Lower leg skin (tissue), 4 donors: ENCODE measurements around the gene CSNK1A1. TPM values are rescaled to one million over a fixed set of nuclear protein-coding genes. Genes with fewer than 3 reads are reported as not detected.

Experiments used
- DNase-seq, 2 donors: peaks; one replicate each; pipeline ENCODE4 v3.0.0-alpha.2; 2019; ENCODE audit warnings: low spot score in 2 of 2
- H3K4me3 ChIP-seq: fragments of 200-600 bp; sonication (generic); 2 replicates; pipeline ENCODE4 v1.5.1; 2017; ENCODE audit warnings: mild to moderate bottlenecking, low read depth; ENCODE audit not compliant: poor library complexity, severe bottlenecking
- POLR2A ChIP-seq, 2 donors: fragments of 450-650 bp; IDR thresholded peaks; one replicate each; pipeline ENCODE4 v1.6.1; 2016 to 2017; ENCODE audit warnings: antibody characterized with exemption in 2 of 2, mild to moderate bottlenecking in 1 of 2, moderate library complexity in 1 of 2
- WGBS, 2 donors: methylation state at CpG; one replicate each; pipeline ENCODE4 v1.1.5; 2018; 5-methylcytosine and 5-hydroxymethylcytosine counted together
- intact Hi-C: fragments of 100-400 bp; cut with DNase I; formaldehyde crosslinking; loops from one replicate; pipeline ENCODE4 v1.15.0; 2023; ENCODE audit warnings: low total_unique reads
- total RNA-seq, 4 donors: library from RNA; depleted of rRNA; stranded (reverse); fragments of >200 nt; gene quantifications; one replicate each; pipeline ENCODE4 v1.1.0, GENCODE V29; 2016
- TF ChIP-seq, protein P1 (sequence below), 3 donors: fragments of 450-650 bp; IDR thresholded peaks; one replicate each; pipeline ENCODE4 v1.5.1; 2016; ENCODE audit warnings: antibody characterized with exemption in 3 of 3, mild to moderate bottlenecking in 3 of 3, moderate library complexity in 2 of 3

Gene CSNK1A1
- total RNA-seq, 4 donors from 2014 or later, result 270 to 297 (median 282) TPM

DNA sequence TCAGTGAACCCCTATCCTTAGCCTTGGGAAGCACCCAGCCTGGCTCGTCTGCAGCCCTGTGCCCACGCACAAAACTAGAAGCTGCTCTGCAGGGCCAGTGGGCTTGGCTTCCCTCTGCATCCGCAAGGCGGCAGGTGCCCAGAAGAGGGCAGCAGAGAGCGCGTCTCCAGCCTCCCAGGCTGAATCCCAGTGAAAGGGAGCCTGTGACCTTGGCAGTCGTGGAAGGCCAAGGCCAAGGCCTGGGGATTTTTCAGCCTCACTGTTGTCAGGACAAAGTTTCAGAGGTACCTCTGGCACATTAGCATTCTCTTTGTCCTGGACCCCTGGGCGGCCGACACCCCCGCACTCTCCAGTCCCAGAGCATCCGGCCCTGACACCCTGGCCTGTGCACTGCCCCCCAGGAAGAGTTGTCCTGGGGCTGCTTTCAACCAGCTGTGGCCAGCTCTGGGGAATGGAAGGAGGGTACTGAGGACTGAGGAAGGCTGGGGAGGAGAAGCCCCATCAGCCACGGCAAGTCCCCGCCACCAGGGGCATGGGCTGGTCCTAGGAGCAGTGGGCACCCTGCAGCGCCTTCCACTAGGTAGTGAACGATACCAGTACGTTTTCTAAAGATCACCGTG, 108.6 kb downstream of the CSNK1A1 start:
- TF ChIP-seq, protein P1, sequence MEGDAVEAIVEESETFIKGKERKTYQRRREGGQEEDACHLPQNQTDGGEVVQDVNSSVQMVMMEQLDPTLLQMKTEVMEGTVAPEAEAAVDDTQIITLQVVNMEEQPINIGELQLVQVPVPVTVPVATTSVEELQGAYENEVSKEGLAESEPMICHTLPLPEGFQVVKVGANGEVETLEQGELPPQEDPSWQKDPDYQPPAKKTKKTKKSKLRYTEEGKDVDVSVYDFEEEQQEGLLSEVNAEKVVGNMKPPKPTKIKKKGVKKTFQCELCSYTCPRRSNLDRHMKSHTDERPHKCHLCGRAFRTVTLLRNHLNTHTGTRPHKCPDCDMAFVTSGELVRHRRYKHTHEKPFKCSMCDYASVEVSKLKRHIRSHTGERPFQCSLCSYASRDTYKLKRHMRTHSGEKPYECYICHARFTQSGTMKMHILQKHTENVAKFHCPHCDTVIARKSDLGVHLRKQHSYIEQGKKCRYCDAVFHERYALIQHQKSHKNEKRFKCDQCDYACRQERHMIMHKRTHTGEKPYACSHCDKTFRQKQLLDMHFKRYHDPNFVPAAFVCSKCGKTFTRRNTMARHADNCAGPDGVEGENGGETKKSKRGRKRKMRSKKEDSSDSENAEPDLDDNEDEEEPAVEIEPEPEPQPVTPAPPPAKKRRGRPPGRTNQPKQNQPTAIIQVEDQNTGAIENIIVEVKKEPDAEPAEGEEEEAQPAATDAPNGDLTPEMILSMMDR (IDR thresholded peaks at IDR 0.05), result peak in 1 of 3 donors; percentile 91
- no peak for TF ChIP-seq POLR2A (IDR thresholded peaks at IDR 0.05)
- intact Hi-C loops, result loop anchor here (5.0 kb wide), 1 partner anchor 110 kb away; the partner anchor contains the start of gene CSNK1A1
- DNase-seq, result peak; percentile 75 to 96
- 39 to 52% methylated on average over 13 to 17 of the region's 17 CpGs for WGBS, 2 donors
- H3K4me3 ChIP-seq, result no peak overlapping the region

Other genes with a start within 250 kb of the CSNK1A1 start
- 10 to 100 TPM in 2 of 4 donors, 1 to 10 TPM in 2; 6.6 to 12.4 (median 10.2) TPM for gene GRPEL2, start 205.9 kb downstream of the CSNK1A1 start, total RNA-seq
- gene PCYOX1L, start 193.4 kb downstream of the CSNK1A1 start, total RNA-seq, result 1 to 10 TPM; 2.7 to 5.6 (median 3.9) TPM
- not detected for gene IL17B, start 172.1 kb downstream of the CSNK1A1 start, total RNA-seq
- gene ARHGEF37, start 30.1 kb upstream of the CSNK1A1 start, total RNA-seq, result 10 to 100 TPM; 36.4 to 76.5 (median 59.0) TPM
- gene PPARGC1B, start 178.9 kb upstream of the CSNK1A1 start, total RNA-seq, result 10 to 100 TPM in 1 of 4 donors, 1 to 10 TPM in 3; 6.7 to 12.5 (median 9.5) TPM